Liver (tissue), 9 donors: ENCODE measurements around the gene FAM174A. TPM values are rescaled to one million over a fixed set of nuclear protein-coding genes. Genes with fewer than 3 reads are reported as not detected.

ENCODE experiments used
- DNase-seq: peaks from one replicate; pipeline ENCODE4 v3.0.0-alpha.2; 2017; ENCODE audit warnings: low spot score
- H3K27ac ChIP-seq, 2 donors: one replicate each; pipeline ENCODE4 v1.7.0; 2013; ENCODE audit warnings: inconsistent platforms in 2 of 2, low read length in 2 of 2, control low read depth in 1 of 2, low read depth in 1 of 2, mild to moderate bottlenecking in 1 of 2
- H3K27me3 ChIP-seq, 4 donors: one replicate each; pipeline versions ENCODE4 v1.6.1 to v1.7.0; 2013; ENCODE audit warnings: low read length in 3 of 4, inconsistent platforms in 1 of 4, mild to moderate bottlenecking in 1 of 4, moderate library complexity in 1 of 4; ENCODE audit not compliant: control insufficient read depth in 4 of 4, insufficient read depth in 4 of 4
- H3K36me3 ChIP-seq, 4 donors: one replicate each; pipeline versions ENCODE4 v1.6.1 to v1.7.0; 2013; ENCODE audit warnings: low read length in 3 of 4, mild to moderate bottlenecking in 3 of 4, low read depth in 1 of 4, moderate library complexity in 1 of 4; ENCODE audit not compliant: control insufficient read depth in 4 of 4, insufficient read depth in 3 of 4
- H3K4me1 ChIP-seq, 4 donors: one replicate each; pipeline versions ENCODE4 v1.6.1 to v1.7.0; 2013; ENCODE audit warnings: low read length in 3 of 4, mild to moderate bottlenecking in 3 of 4, moderate library complexity in 1 of 4; ENCODE audit not compliant: control insufficient read depth in 4 of 4, insufficient read depth in 4 of 4
- H3K4me3 ChIP-seq, 3 donors: one replicate each; pipeline versions ENCODE4 v1.6.1 to v1.7.0; 2013; ENCODE audit warnings: low read length in 3 of 3, control low read depth in 1 of 3, low read depth in 1 of 3, mild to moderate bottlenecking in 1 of 3
- H3K9ac ChIP-seq, 2 donors: one replicate each; pipeline ENCODE4 v1.7.0; 2013; ENCODE audit warnings: low read length in 2 of 2, mild to moderate bottlenecking in 2 of 2, moderate library complexity in 2 of 2, control low read depth in 1 of 2, low read depth in 1 of 2
- H3K9me3 ChIP-seq, 4 donors: one replicate each; pipeline versions ENCODE4 v1.6.1 to v1.7.0; 2013; ENCODE audit warnings: low read length in 3 of 4; ENCODE audit not compliant: control insufficient read depth in 4 of 4
- EGR1 ChIP-seq, 2 donors: IDR thresholded peaks; 2 replicates each; pipeline ENCODE4 v1.6.1; 2016 to 2018; ENCODE audit warnings: antibody characterized with exemption in 2 of 2, low read depth in 2 of 2
- FOXA1 ChIP-seq: IDR thresholded peaks from 2 replicates; pipeline ENCODE4 v1.6.1; 2016; ENCODE audit warnings: antibody characterized with exemption
- FOXA2 ChIP-seq: IDR thresholded peaks from 2 replicates; pipeline ENCODE4 v1.6.1; 2016; ENCODE audit warnings: antibody characterized with exemption
- GABPA ChIP-seq, 2 donors: IDR thresholded peaks in 1 of 2; conservative IDR thresholded peaks in 1 of 2; 2 replicates each; pipeline ENCODE4 v1.6.1; 2016; ENCODE audit warnings: antibody characterized with exemption in 2 of 2, mild to moderate bottlenecking in 1 of 2, moderate library complexity in 1 of 2
- HNF4A ChIP-seq, 2 donors: conservative IDR thresholded peaks; 2 replicates each; pipeline ENCODE4 v1.6.1; 2016; ENCODE audit warnings: antibody characterized with exemption in 2 of 2, mild to moderate bottlenecking in 2 of 2
- HNF4G ChIP-seq: IDR thresholded peaks from 2 replicates; pipeline ENCODE4 v1.6.1; 2016; ENCODE audit warnings: antibody characterized with exemption
- JUND ChIP-seq, 2 donors: IDR thresholded peaks; 2 replicates each; pipeline ENCODE4 v1.6.1; 2016; ENCODE audit warnings: antibody characterized with exemption in 2 of 2
- NR2F2 ChIP-seq: IDR thresholded peaks from 2 replicates; pipeline ENCODE4 v1.6.1; 2016; ENCODE audit warnings: antibody characterized with exemption
- RAD21 ChIP-seq, 2 donors: IDR thresholded peaks; 2 replicates each; pipeline ENCODE4 v1.6.1; 2016; ENCODE audit warnings: antibody characterized with exemption in 2 of 2, mild to moderate bottlenecking in 2 of 2
- RXRA ChIP-seq, 2 donors: IDR thresholded peaks; 2 replicates each; pipeline ENCODE4 v1.6.1; 2017 to 2018; ENCODE audit warnings: antibody characterized with exemption in 2 of 2, mild to moderate bottlenecking in 1 of 2
- SP1 ChIP-seq: IDR thresholded peaks from 2 replicates; pipeline ENCODE4 v1.6.1; 2018; ENCODE audit warnings: antibody characterized with exemption, mild to moderate bottlenecking
- TAF1 ChIP-seq: conservative IDR thresholded peaks from 2 replicates; pipeline ENCODE4 v1.6.1; 2016; ENCODE audit warnings: antibody characterized with exemption, mild to moderate bottlenecking
- YY1 ChIP-seq: IDR thresholded peaks from 2 replicates; pipeline ENCODE4 v1.6.1; 2016; ENCODE audit warnings: antibody characterized with exemption, mild to moderate bottlenecking
- WGBS: extraction: QIAGEN DNeasy Blood & Tissue Kit; methylation state at CpG from one replicate; pipeline ENCODE4 v1.1.7; 2013; 5-methylcytosine and 5-hydroxymethylcytosine counted together
- polyA plus RNA-seq, 2 donors: library from polyadenylated mRNA; stranded (reverse) in 1 of 2; unstranded in 1 of 2; fragments of 200-250 nt in 1 of 2; fragments of >200 nt in 1 of 2; fragmentation: Nextera tagmentation in 1 of 2; extraction: Ambion mirVana in 1 of 2; gene quantifications; one replicate each; pipeline versions ENCODE4 v1.2.1 to v1.2.3, GENCODE V29; 2013 to 2015
- total RNA-seq, 2 donors: library from RNA; depleted of rRNA; stranded (reverse); fragments of >200 nt; gene quantifications; one replicate each; pipeline ENCODE4 v1.2.3, GENCODE V29; 2014
- TF ChIP-seq, protein P1 (sequence below): fragments of 150-350 bp; IDR thresholded peaks from 2 replicates; pipeline ENCODE4 v1.5.1; 2017; ENCODE audit warnings: improper control_type of control experiment, low read depth, low read length; ENCODE audit not compliant: missing input control
- TF ChIP-seq, protein P2 (sequence below): IDR thresholded peaks from 2 replicates; pipeline ENCODE4 v1.6.1; 2016; ENCODE audit warnings: antibody characterized with exemption, mild to moderate bottlenecking
- TF ChIP-seq, protein P3 (sequence below): IDR thresholded peaks from 2 replicates; pipeline ENCODE4 v1.6.1; 2016; ENCODE audit warnings: antibody characterized with exemption
- TF ChIP-seq, protein P4 (sequence below): IDR thresholded peaks from 2 replicates; pipeline ENCODE4 v1.6.1; 2016; ENCODE audit warnings: antibody characterized with exemption
- TF ChIP-seq, protein P5 (sequence below): IDR thresholded peaks from 2 replicates; pipeline ENCODE4 v1.6.1; 2016; ENCODE audit warnings: antibody characterized with exemption
- donor health status: healthy.
- donor health status: healthy.
- donor health status: healthy.
- donor health status: healthy.
- donor health status: healthy.

FAM174A gene
- total and polyA plus RNA-seq, 4 donors, result 8.4 to 20.4 (median 15.9) TPM

DNA sequence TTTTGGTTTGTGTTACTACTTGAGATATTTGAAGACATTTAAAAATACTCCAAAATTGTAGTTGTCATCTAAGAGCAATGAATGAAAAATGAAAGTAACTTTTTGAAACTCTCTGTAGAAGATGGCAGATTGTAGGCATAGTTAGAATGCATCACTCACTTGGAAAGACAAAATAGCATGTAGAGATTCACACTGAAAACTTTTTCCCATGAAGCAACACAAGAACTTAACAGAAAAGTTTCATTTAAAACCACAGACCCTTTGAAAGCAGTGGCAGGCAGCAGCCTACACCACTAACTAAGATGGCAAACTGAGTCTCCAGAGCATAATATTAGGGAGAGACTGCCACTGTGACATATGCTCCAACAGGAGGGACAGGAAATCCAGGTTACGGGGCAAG is 18.9 kb upstream of the FAM174A start:
- Histone ChIP-seq H3K4me3 (no peak overlapping the region), H3K4me1 (no peaks in the 10 kb centered on the region), H3K27ac (no peak overlapping the region), H3K9ac (no peak overlapping the region), H3K9me3 (peaks cover 0 to 5% (median 2%) of the 10 kb centered on the region in 4 donors), H3K36me3 (no peaks in the 10 kb centered on the region), H3K27me3 (no peaks in the 10 kb centered on the region)
- TF ChIP-seq HNF4G (no peak), RXRA (IDR thresholded peaks at IDR 0.05) (no peak), JUND (IDR thresholded peaks at IDR 0.05) (no peak), SP1 (no peak), TAF1 (no peak)
- TF ChIP-seq, protein P1, sequence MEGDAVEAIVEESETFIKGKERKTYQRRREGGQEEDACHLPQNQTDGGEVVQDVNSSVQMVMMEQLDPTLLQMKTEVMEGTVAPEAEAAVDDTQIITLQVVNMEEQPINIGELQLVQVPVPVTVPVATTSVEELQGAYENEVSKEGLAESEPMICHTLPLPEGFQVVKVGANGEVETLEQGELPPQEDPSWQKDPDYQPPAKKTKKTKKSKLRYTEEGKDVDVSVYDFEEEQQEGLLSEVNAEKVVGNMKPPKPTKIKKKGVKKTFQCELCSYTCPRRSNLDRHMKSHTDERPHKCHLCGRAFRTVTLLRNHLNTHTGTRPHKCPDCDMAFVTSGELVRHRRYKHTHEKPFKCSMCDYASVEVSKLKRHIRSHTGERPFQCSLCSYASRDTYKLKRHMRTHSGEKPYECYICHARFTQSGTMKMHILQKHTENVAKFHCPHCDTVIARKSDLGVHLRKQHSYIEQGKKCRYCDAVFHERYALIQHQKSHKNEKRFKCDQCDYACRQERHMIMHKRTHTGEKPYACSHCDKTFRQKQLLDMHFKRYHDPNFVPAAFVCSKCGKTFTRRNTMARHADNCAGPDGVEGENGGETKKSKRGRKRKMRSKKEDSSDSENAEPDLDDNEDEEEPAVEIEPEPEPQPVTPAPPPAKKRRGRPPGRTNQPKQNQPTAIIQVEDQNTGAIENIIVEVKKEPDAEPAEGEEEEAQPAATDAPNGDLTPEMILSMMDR, result no peak
- 92% methylated on average over 1 of the region's 1 CpG for WGBS
- no peak for DNase-seq

DNA sequence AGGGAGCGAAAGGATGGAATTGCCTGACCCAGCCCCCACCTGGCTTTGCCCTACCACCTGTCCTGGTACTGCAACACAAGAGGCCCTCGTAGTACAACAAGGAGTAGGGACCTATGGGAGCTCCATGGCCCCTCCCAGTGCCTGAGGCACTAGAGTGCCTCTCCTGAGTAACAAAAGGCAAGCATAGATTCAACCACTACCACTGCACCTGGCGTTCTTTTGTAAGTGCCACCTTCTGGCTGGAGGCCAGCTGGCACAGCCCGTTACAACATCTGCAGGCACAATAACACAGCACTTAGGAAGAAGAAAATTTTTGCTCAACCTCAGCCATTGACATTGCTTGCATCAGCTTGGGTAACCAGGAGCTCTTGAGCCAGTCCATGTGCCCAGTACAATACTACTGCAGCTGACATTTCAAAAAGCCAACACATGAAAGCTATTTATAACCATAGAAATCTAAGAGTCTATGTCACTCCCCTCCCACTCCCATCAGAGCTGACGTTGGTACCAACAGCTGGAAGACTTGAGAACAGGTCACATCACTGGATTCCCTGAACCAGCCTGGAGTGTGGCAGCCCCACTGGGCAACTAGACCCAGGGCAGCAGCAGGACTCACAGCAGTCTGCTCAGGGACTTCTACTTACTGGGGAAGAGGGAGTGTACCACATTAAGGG is 17.7 kb upstream of the FAM174A start:
- H3K9me3 ChIP-seq, result peaks cover 0 to 5% (median 2%) of the 10 kb centered on the region in 4 donors
- WGBS, result 86% methylated on average over 5 of the region's 5 CpGs
- H3K36me3 ChIP-seq, result no peaks in the 10 kb centered on the region
- no peaks in the 10 kb centered on the region for H3K4me1 ChIP-seq
- H3K27ac ChIP-seq, result no peak overlapping the region
- H3K9ac ChIP-seq, result no peak overlapping the region
- no peak overlapping the region for H3K4me3 ChIP-seq
- no peaks in the 10 kb centered on the region for H3K27me3 ChIP-seq
- DNase-seq, result no peak
- TF ChIP-seq JUND (IDR thresholded peaks at IDR 0.05) (no peak), HNF4G (no peak), FOXA2 (no peak), TAF1 (no peak), RXRA (IDR thresholded peaks at IDR 0.05) (no peak), NR2F2 (no peak), EGR1 (IDR thresholded peaks at IDR 0.05; ENCODE audit: low read depth in 2 of 2) (no peak), HNF4A (conservative IDR thresholded peaks at IDR 0.05) (no peak), YY1 (no peak), SP1 (no peak), RAD21 (IDR thresholded peaks at IDR 0.05) (no peak), FOXA1 (no peak), GABPA (IDR thresholded peaks at IDR 0.05 in 1 of 2, conservative IDR thresholded peaks at IDR 0.05 in 1 of 2) (no peak)
- TF ChIP-seq, protein P2, sequence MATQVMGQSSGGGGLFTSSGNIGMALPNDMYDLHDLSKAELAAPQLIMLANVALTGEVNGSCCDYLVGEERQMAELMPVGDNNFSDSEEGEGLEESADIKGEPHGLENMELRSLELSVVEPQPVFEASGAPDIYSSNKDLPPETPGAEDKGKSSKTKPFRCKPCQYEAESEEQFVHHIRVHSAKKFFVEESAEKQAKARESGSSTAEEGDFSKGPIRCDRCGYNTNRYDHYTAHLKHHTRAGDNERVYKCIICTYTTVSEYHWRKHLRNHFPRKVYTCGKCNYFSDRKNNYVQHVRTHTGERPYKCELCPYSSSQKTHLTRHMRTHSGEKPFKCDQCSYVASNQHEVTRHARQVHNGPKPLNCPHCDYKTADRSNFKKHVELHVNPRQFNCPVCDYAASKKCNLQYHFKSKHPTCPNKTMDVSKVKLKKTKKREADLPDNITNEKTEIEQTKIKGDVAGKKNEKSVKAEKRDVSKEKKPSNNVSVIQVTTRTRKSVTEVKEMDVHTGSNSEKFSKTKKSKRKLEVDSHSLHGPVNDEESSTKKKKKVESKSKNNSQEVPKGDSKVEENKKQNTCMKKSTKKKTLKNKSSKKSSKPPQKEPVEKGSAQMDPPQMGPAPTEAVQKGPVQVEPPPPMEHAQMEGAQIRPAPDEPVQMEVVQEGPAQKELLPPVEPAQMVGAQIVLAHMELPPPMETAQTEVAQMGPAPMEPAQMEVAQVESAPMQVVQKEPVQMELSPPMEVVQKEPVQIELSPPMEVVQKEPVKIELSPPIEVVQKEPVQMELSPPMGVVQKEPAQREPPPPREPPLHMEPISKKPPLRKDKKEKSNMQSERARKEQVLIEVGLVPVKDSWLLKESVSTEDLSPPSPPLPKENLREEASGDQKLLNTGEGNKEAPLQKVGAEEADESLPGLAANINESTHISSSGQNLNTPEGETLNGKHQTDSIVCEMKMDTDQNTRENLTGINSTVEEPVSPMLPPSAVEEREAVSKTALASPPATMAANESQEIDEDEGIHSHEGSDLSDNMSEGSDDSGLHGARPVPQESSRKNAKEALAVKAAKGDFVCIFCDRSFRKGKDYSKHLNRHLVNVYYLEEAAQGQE, result no peak
- TF ChIP-seq, protein P3, sequence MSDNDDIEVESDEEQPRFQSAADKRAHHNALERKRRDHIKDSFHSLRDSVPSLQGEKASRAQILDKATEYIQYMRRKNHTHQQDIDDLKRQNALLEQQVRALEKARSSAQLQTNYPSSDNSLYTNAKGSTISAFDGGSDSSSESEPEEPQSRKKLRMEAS, result no peak
- TF ChIP-seq, protein P1, result no peak
- TF ChIP-seq, protein P4, sequence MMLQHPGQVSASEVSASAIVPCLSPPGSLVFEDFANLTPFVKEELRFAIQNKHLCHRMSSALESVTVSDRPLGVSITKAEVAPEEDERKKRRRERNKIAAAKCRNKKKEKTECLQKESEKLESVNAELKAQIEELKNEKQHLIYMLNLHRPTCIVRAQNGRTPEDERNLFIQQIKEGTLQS, result no peak
- TF ChIP-seq, protein P5, sequence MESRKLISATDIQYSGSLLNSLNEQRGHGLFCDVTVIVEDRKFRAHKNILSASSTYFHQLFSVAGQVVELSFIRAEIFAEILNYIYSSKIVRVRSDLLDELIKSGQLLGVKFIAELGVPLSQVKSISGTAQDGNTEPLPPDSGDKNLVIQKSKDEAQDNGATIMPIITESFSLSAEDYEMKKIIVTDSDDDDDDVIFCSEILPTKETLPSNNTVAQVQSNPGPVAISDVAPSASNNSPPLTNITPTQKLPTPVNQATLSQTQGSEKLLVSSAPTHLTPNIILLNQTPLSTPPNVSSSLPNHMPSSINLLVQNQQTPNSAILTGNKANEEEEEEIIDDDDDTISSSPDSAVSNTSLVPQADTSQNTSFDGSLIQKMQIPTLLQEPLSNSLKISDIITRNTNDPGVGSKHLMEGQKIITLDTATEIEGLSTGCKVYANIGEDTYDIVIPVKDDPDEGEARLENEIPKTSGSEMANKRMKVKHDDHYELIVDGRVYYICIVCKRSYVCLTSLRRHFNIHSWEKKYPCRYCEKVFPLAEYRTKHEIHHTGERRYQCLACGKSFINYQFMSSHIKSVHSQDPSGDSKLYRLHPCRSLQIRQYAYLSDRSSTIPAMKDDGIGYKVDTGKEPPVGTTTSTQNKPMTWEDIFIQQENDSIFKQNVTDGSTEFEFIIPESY, result no peak
